GM12878 (cell line): Measurements from ENCODE around the gene C9orf40. TPM values are rescaled to one million over a fixed set of nuclear protein-coding genes. Genes with fewer than 3 reads are reported as not detected.

ENCODE experiments used
- ATAC-seq: fragments of 200-7000 bp; cut with Tn5 transposase; 3 replicates; pipeline ENCODE4 v1.9.1; 2020; ENCODE audit warnings: mild to moderate bottlenecking, moderate library complexity
- BruUV-seq: library from RNA; stranded (reverse); fragments of 400-500 nt; replicated peaks from 2 replicates; lab custom pipeline; 2021; lab: Mats Ljungman, UMichigan
- CTCF ChIA-PET: fragments of 300-600 bp; sonication (Branson Sonifier 250); formaldehyde crosslinking; extraction: SDS; loops from one replicate; lab custom pipeline; 2021; ENCODE audit warnings: inconsistent platforms; lab: Yijun Ruan, JAX
- POLR2A ChIA-PET: fragments of 350-600 bp; formaldehyde crosslinking; extraction: SDS; loops from one replicate; lab custom pipeline; 2021; ENCODE audit warnings: inconsistent platforms; lab: Charles Lee
- RAD21 ChIA-PET: fragments of 300-600 bp; sonication (Branson Sonifier 250); formaldehyde crosslinking; loops from one replicate; lab custom pipeline; 2023; ENCODE audit warnings: antibody characterized with exemption; ENCODE audit not compliant: unreplicated experiment; lab: Charles Lee
- SMC1A ChIA-PET: fragments of 300-600 bp; sonication (Branson Sonifier 250); formaldehyde crosslinking; loops from one replicate; lab custom pipeline; 2023; ENCODE audit not compliant: unreplicated experiment, uncharacterized antibody; lab: Charles Lee
- DNase-seq: peaks from one replicate; pipeline ENCODE4 v3.0.0-alpha.2; 2011; ENCODE audit warnings: low read depth, low spot score
- FAIRE-seq: peaks from 3 replicates; lab custom pipeline; 2011; peaks lifted over from hg19 to GRCh38; lab: Jason Lieb, UNC
- H2AFZ ChIP-seq: 2 replicates; pipeline ENCODE4 v1.6.0; 2011; ENCODE audit warnings: low read depth, low read length, control low read depth; ENCODE audit not compliant: control insufficient read depth
- H3K27ac ChIP-seq: 2 replicates; pipeline ENCODE4 v1.5.1; 2011; ENCODE audit warnings: control low read depth; ENCODE audit not compliant: control insufficient read depth, insufficient read depth
- H3K27me3 ChIP-seq, 2 experiments: replicated peaks in 1 of 2; 2 replicates each; pipeline versions ENCODE4 v1.6.0 to v1.6.1; 2011; ENCODE audit warnings: low read length in 1 of 2; ENCODE audit not compliant: control insufficient read depth in 2 of 2, insufficient read depth in 2 of 2
- H3K36me3 ChIP-seq, 2 experiments: 2 replicates each; pipeline ENCODE4 v1.5.1; 2011; ENCODE audit warnings: low read length in 1 of 2; ENCODE audit not compliant: control insufficient read depth in 2 of 2, insufficient read depth in 2 of 2
- H3K4me1 ChIP-seq: 2 replicates; pipeline ENCODE4 v1.6.1; 2011; ENCODE audit warnings: mild to moderate bottlenecking, low read length, moderate library complexity, mixed read lengths; ENCODE audit not compliant: control insufficient read depth, insufficient read depth
- H3K4me2 ChIP-seq: 2 replicates; pipeline ENCODE4 v1.6.0; 2011; ENCODE audit warnings: control low read depth; ENCODE audit not compliant: control insufficient read depth, insufficient read depth
- H3K4me3 ChIP-seq: fragments of 200-600 bp; sonication (generic); 2 replicates; pipeline ENCODE4 v1.5.1; 2016
- H3K79me2 ChIP-seq: 2 replicates; pipeline ENCODE4 v1.6.0; 2011; ENCODE audit warnings: low read length; ENCODE audit not compliant: control insufficient read depth, insufficient read depth
- H3K9ac ChIP-seq: 2 replicates; pipeline ENCODE4 v1.8.0; 2011; ENCODE audit warnings: low read length, control low read depth, mixed read lengths; ENCODE audit not compliant: control insufficient read depth, insufficient read depth
- H3K9me3 ChIP-seq: replicated peaks from 3 replicates; pipeline ENCODE4 v1.5.1; 2011; ENCODE audit warnings: mild to moderate bottlenecking, low read length; ENCODE audit not compliant: control insufficient read depth, insufficient read depth
- H4K20me1 ChIP-seq: 2 replicates; pipeline ENCODE4 v1.6.0; 2011; ENCODE audit not compliant: control insufficient read depth, insufficient read depth
- CHD2 ChIP-seq: IDR thresholded peaks from 2 replicates; pipeline ENCODE4 v1.6.1; 2011; ENCODE audit warnings: low read depth, low read length, improper control_type of control experiment, borderline replicate concordance
- ESRRA ChIP-seq: IDR thresholded peaks from 2 replicates; pipeline ENCODE4 v1.6.1; 2012; ENCODE audit warnings: mild to moderate bottlenecking, low read length, improper control_type of control experiment
- NFXL1 ChIP-seq: fragments of 450-650 bp; IDR thresholded peaks from 2 replicates; pipeline ENCODE4 v1.6.1; 2017; ENCODE audit warnings: antibody characterized with exemption, mild to moderate bottlenecking, borderline replicate concordance
- in situ Hi-C: fragments of 300-500 bp; cut with MboI; formaldehyde crosslinking; loops from 9 replicates; pipeline ENCODE4 v1.14.3; 2018; ENCODE audit warnings: mixed read lengths
- intact Hi-C: fragments of 100-400 bp; cut with micrococcal nuclease; formaldehyde crosslinking; loops from one replicate; pipeline ENCODE4 v1.14.2; 2022; ENCODE audit not compliant: unreplicated experiment
- polyA plus RNA-seq, 11 experiments: library from polyadenylated mRNA; depleted of rRNA in 4 of 11; unstranded in 6 of 11; stranded (reverse) in 5 of 11; fragments of >200 nt; fragmentation: Nextera tagmentation in 4 of 11; fragmentation: Illumina TruSeq in 1 of 11; extraction: Ambion mirVana in 4 of 11; extraction: Trizol in 1 of 11; gene quantifications; 1 replicate in 1 of 11; 2 replicates in 10 of 11; pipeline versions ENCODE4 v1.2.1 to v1.2.3, GENCODE V29; 2011 to 2016; ENCODE audit warnings: inconsistent platforms in 2 of 11, missing spikeins in 2 of 11, low read depth in 1 of 11
- total RNA-seq, 4 experiments: library from RNA; depleted of rRNA in 3 of 4; stranded (reverse); fragments of >200 nt in 3 of 4; fragmentation: Illumina TruSeq in 1 of 4; extraction: Trizol in 1 of 4; gene quantifications; 2 replicates each; pipeline versions ENCODE4 v1.2.1 to v1.2.3, GENCODE V29; 2013 to 2021

C9orf40 gene
- total and polyA plus RNA-seq, 10 of the 15 experiments (the other 5 are each of a cell fraction or from before 2014, with no cell fraction given): 6.8 to 30.9 (median 11.5) TPM

GRCh38 chr9:74901001-74901400 is 51.7 kb downstream of the C9orf40 start:
- ChIA-PET POLR2A (no interaction called here), RAD21 (no interaction called here), CTCF (no interaction called here), SMC1A (no interaction called here)
- Histone ChIP-seq H2AFZ (no peak overlapping the region), H3K9me3 (no peaks in the 10 kb centered on the region), H3K4me3 (no peak overlapping the region), H3K79me2 (no peaks in the 10 kb centered on the region), H3K27me3 (no peaks in the 10 kb centered on the region; a peak in 1 of 4 replicates), H4K20me1 (no peaks in the 10 kb centered on the region), H3K4me2 (no peak overlapping the region), H3K4me1 (no peaks in the 10 kb centered on the region), H3K27ac (no peak overlapping the region), H3K36me3 (no peaks in the 10 kb centered on the region), H3K9ac (no peak overlapping the region)
- TF ChIP-seq CHD2 (no peak), NFXL1 (no peak), ESRRA (no peak)
- no TSS peak for BruUV-seq
- no peak for DNase-seq
- in situ Hi-C loops (no loop called here), intact Hi-C loops (no loop called here)
- FAIRE-seq: no peak
- no peak for ATAC-seq

Other genes with a start within 250 kb of the C9orf40 start
- under 0.01 and 0.16 TPM in 2 replicates for gene TRPM6, start 65.0 kb downstream of the C9orf40 start, total RNA-seq (2014; rRNA removed)
- gene TRPM6, start 65.0 kb downstream of the C9orf40 start, total RNA-seq (2014; rRNA removed; fragmentation: Illumina TruSeq; extraction: Trizol): 0.05 and 0.09 TPM in 2 replicates
- gene TRPM6, start 65.0 kb downstream of the C9orf40 start, total RNA-seq (2021): 0.05 and 0.24 TPM in 2 replicates
- gene TRPM6, start 65.0 kb downstream of the C9orf40 start, polyA plus RNA-seq (2011; rRNA removed): 0.05 and 0.09 TPM in 2 replicates
- 0.06 TPM in 1 of 2 replicates, not detected in the other for gene TRPM6, start 65.0 kb downstream of the C9orf40 start, polyA plus RNA-seq (2014; fragmentation: Illumina TruSeq; extraction: Trizol)
- under 1 TPM in 1 of 2 experiments, not detected in 1; 0.03 TPM for gene TRPM6, start 65.0 kb downstream of the C9orf40 start, polyA plus RNA-seq (2014; fragmentation: Nextera tagmentation; extraction: Ambion mirVana)
- gene TRPM6, start 65.0 kb downstream of the C9orf40 start, polyA plus RNA-seq (2014; rRNA removed): 0.01 and 0.13 TPM in 2 replicates
- under 1 TPM; 0.13 to 0.34 TPM for gene TRPM6, start 65.0 kb downstream of the C9orf40 start, polyA plus RNA-seq (2016; fragmentation: Nextera tagmentation; extraction: Ambion mirVana)
- 15.1 and 18.1 TPM in 2 replicates for gene CARNMT1, start 75.4 kb upstream of the C9orf40 start, total RNA-seq (2014; rRNA removed)
- gene CARNMT1, start 75.4 kb upstream of the C9orf40 start, total RNA-seq (2014; rRNA removed; fragmentation: Illumina TruSeq; extraction: Trizol): 17.5 and 18.9 TPM in 2 replicates
- 16.1 and 19.4 TPM in 2 replicates for gene CARNMT1, start 75.4 kb upstream of the C9orf40 start, total RNA-seq (2021)
- gene CARNMT1, start 75.4 kb upstream of the C9orf40 start, polyA plus RNA-seq (2011; rRNA removed): 15.8 and 25.6 TPM in 2 replicates
- 11.8 and 16.1 TPM in 2 replicates for gene CARNMT1, start 75.4 kb upstream of the C9orf40 start, polyA plus RNA-seq (2014; fragmentation: Illumina TruSeq; extraction: Trizol)
- gene CARNMT1, start 75.4 kb upstream of the C9orf40 start, polyA plus RNA-seq (2014; fragmentation: Nextera tagmentation; extraction: Ambion mirVana): 10 to 100 TPM in 1 of 2 experiments, 1 to 10 TPM in 1; 8.2 to 11.1 TPM
- 7.6 and 11.9 TPM in 2 replicates for gene CARNMT1, start 75.4 kb upstream of the C9orf40 start, polyA plus RNA-seq (2014; rRNA removed)
- 10 to 100 TPM; 18.5 to 20.1 TPM for gene CARNMT1, start 75.4 kb upstream of the C9orf40 start, polyA plus RNA-seq (2016; fragmentation: Nextera tagmentation; extraction: Ambion mirVana)
- gene NMRK1, start 135.2 kb upstream of the C9orf40 start, total RNA-seq (2014; rRNA removed): 11.2 and 14.9 TPM in 2 replicates
- 11.5 and 12.4 TPM in 2 replicates for gene NMRK1, start 135.2 kb upstream of the C9orf40 start, total RNA-seq (2014; rRNA removed; fragmentation: Illumina TruSeq; extraction: Trizol)
- 9.3 and 11.7 TPM in 2 replicates for gene NMRK1, start 135.2 kb upstream of the C9orf40 start, total RNA-seq (2021)
- gene NMRK1, start 135.2 kb upstream of the C9orf40 start, polyA plus RNA-seq (2011; rRNA removed): 11.8 and 13.6 TPM in 2 replicates
- gene NMRK1, start 135.2 kb upstream of the C9orf40 start, polyA plus RNA-seq (2014; fragmentation: Illumina TruSeq; extraction: Trizol): 12.9 and 15.3 TPM in 2 replicates
- gene NMRK1, start 135.2 kb upstream of the C9orf40 start, polyA plus RNA-seq (2014; fragmentation: Nextera tagmentation; extraction: Ambion mirVana): 10 to 100 TPM in 1 of 2 experiments, 1 to 10 TPM in 1; 8.4 to 13.4 TPM
- gene NMRK1, start 135.2 kb upstream of the C9orf40 start, polyA plus RNA-seq (2014; rRNA removed): 11.4 and 11.8 TPM in 2 replicates
- 10 to 100 TPM; 16.6 to 17.2 TPM for gene NMRK1, start 135.2 kb upstream of the C9orf40 start, polyA plus RNA-seq (2016; fragmentation: Nextera tagmentation; extraction: Ambion mirVana)
- gene OSTF1, start 135.6 kb upstream of the C9orf40 start, total RNA-seq (2014; rRNA removed): 45.4 and 46.6 TPM in 2 replicates
- 57.6 and 58.6 TPM in 2 replicates for gene OSTF1, start 135.6 kb upstream of the C9orf40 start, total RNA-seq (2014; rRNA removed; fragmentation: Illumina TruSeq; extraction: Trizol)
- 52.4 and 53.9 TPM in 2 replicates for gene OSTF1, start 135.6 kb upstream of the C9orf40 start, total RNA-seq (2021)
- 38.8 and 54.9 TPM in 2 replicates for gene OSTF1, start 135.6 kb upstream of the C9orf40 start, polyA plus RNA-seq (2011; rRNA removed)
- 48.4 and 61.6 TPM in 2 replicates for gene OSTF1, start 135.6 kb upstream of the C9orf40 start, polyA plus RNA-seq (2014; fragmentation: Illumina TruSeq; extraction: Trizol)
- 10 to 100 TPM; 36.2 to 45.3 TPM for gene OSTF1, start 135.6 kb upstream of the C9orf40 start, polyA plus RNA-seq (2014; fragmentation: Nextera tagmentation; extraction: Ambion mirVana)
- 34.1 and 37.9 TPM in 2 replicates for gene OSTF1, start 135.6 kb upstream of the C9orf40 start, polyA plus RNA-seq (2014; rRNA removed)
- gene OSTF1, start 135.6 kb upstream of the C9orf40 start, polyA plus RNA-seq (2016; fragmentation: Nextera tagmentation; extraction: Ambion mirVana): 10 to 100 TPM; 79.1 to 82.4 TPM